Brain pericyte (primary cell): Measurements from ENCODE around the gene FOXF2.
A peak's percentile ranks its signal among the peaks of the same experiment; 100 is the strongest.

Source experiments
- DNase-seq: peaks from one replicate; pipeline ENCODE4 v3.0.0-alpha.2; 2012; ENCODE audit warnings: low read depth, low spot score

FOXF2 gene

DNA sequence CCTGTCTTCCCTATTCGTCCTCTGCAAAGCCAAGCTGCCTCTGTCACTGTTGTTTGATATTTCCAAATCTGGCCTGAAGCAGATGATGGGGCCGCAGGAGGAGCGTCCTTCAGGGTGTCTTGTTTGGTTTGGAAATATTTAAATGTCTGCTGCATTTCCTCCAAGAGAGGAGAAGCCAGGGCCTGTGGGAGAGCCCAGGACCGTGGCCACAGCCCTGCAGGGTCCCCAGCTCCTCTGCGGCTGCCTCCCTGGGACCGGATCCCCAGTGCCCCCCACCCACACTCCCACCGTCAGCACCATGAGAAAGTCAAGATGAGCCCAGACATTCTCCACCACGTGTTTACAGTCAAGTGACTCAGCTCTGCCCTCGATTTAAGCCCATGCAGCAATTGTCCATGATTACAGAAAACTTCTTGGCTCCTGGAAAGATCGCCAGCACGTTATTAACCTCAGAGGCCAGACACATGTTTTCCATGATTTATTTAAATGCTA, 18.2 kb downstream of the FOXF2 start:
- DNase-seq: no peak

DNA sequence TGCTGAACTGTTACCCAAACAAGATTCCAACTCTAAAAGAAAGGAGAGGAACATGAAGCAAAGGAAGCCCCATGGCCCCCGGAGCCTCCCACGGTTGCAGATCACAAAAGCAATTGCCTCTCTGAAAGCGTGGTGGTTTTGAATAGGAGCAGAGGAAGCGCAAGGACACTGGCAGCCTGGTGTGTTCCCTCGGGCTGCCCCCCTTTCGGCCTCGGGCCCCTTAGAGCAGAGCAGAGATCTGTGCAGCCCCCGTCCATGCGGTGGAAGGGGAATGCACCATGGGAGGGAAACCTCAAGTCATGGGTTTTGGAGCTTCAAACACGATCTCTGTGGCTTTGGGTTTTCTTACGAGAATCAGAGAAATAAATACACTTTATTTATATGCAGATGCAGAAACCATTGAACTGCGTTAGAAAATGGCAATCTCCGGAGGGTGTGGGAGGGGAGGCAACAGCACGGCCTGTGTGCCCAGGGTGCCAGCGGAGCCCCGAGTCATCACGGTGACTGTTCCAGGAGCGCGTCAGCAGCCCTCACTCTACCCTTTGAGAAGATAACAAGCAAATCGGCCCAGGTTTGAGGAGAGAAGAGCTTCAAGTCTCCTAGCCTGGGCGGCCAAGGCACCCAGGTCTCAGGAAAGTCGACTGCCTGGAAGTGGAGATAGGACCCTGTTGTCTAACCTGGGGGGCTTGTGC, 20.5 kb downstream of the FOXF2 start:
- no peak for DNase-seq

DNA sequence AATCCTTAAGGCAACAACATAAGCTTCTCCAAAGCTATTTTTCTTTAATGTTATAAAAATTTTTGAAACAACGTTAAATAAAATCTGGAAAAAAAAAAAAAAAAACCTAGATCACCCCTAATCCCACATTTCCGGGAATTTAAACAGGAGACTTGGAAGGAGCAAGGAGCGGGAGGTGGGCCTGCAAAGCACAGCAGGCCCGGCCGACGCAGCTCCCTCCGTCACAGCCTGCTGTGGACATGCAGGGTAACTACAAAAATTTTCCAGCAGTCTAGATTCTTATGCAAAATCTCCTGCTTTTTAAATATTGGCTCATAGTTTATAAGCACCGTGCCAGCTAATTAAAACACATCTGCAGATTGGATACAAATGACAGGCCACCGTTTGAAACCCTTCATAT, 23.5 kb downstream of the FOXF2 start:
- DNase-seq: no peak

- DNase-seq: no peak
Observed at GRCh38 chr6:1415416-1416063, 26.2 kb downstream of the FOXF2 start.

DNA sequence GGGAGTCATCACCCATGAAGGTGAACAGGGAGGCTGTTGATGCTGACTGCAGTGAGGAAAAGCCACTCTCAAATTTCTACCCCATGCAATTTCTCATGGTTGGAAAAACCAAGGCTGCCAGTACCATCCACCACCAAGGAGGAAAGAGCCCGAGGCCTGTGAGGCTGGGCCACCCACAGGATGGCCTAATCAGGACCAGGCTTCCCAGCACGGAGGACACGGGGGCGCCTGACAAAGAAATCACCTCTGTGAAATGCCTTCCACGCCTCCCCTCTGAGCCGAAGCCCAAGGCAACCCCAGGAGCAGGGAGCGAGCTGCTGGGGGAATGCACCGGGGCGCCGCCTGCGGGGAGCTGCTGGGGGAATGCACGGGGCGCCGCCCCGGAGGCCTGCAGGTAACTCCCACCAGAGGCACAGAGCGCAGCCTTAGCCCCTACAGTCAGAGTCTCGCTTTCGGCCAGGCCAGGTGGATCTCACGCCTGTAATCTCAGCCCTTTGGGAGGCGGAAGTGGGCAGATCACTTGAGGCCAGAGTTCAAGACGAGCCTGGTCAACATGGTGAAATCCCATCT, 26.9 kb downstream of the FOXF2 start:
- no peak for DNase-seq

DNA sequence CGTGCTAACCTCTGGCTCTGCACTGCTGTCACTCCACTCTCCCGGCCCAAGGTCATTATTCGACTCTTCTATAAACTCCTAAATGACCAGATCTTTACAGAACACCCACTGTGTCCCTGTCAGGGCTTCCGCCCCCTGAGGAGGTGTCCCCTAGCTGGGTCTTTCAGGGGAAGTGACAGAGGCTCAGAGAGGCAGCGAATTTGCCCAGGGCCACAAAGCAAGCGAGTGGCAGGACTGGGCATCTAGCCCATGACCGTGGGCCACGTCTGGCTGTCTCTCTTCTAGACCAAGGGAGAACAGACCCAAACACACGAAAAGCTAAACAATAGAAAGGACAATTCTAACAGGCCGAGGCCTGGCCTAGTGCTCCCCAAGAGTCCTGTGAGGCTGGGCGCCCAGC, 27.4 kb downstream of the FOXF2 start:
- no peak for DNase-seq

DNA sequence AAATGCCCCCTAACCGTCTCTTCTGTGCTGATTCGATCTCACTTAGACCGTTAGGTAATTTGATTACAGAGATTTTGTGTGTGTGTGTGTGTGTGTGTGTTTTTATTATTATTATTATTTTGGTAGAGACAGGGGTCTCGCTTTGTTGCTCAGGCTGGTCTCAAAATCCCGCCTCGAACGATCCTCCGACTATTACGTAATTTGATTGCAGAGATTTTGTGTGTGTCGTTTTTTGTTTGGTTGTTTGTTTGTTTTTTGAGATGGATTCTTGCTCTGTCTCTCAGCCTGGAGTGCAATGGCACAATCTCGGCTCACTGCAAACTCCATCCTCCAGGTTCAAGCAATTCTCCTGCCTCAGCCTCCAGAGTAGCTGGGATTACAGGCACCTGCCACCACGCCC, 28.3 kb downstream of the FOXF2 start:
- DNase-seq: no peak

DNA sequence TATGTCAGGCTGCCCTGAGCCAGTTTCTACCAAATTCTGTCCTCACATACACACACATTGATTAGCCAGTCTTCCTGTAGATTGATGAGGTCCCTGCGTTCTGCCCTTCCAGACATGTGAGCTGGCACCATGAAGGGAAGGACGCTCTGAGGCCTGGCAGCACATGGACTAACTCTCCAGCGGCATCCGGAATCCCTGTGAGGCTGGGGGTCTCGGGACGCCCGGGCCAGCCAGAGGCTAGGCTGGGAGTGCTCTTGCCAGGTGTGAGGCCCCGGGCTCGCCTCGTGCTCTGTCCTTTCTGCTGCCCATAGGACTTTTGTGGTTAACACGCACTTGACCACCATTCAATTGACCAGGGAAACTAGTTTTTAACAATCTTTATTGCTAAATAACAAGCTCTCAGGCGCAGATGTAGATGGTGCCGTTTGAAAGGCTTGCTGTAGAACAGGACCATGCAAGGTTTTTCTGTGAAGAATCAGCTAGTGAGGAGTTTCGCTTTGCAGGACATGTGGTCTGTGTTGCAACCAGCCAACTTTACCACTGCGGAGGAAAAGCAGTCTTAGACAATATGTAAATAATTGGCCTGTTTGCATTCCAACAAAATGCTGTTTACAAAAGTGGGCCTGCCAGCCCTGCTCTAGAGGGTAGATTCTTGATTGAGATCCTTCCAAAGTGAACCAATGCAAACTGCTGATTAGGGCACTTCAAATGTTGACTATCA, 29.3 kb downstream of the FOXF2 start:
- DNase-seq: no peak

DNA sequence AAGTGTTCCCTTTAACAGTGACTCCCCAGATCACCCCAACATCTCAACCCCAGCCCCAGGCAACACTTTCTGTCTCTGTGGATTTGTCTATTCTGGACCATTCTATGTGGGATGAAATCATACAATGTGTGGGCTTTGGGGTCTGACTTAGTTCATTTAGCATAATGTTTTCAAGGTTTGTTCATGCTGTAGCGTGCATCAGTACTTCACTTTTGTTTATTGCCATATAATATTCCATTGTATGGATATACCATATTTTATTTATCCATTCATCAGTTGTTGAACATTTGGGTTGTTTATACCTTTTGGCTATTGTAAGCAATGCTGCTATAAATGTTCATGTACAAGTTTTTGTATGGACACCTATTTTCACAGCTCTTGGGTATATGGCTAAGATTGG, 31.0 kb downstream of the FOXF2 start:
- no peak for DNase-seq

DNA sequence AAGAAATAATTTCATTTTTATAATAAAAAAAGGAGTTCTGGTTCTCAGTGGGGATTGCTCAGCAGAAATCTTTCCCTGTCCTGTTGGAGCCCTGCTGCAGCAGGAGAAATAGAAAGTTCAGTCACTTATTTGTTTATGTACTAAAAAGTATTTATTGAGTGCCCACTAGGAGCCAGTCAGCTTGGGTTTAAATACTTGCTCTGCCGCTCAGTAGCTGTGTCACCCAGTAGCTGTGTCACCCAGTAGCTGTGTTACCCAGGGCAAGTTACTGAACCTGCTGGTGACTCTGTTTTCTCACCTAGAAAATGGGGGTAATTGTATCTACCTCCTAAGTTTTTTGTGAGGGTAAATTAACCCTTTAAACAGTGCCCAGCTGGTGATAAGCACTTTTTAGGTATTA, 32.9 kb downstream of the FOXF2 start:
- no peak for DNase-seq

- DNase-seq: no peak
Observed at GRCh38 chr6:1423578-1423977, 34.2 kb downstream of the FOXF2 start.

DNA sequence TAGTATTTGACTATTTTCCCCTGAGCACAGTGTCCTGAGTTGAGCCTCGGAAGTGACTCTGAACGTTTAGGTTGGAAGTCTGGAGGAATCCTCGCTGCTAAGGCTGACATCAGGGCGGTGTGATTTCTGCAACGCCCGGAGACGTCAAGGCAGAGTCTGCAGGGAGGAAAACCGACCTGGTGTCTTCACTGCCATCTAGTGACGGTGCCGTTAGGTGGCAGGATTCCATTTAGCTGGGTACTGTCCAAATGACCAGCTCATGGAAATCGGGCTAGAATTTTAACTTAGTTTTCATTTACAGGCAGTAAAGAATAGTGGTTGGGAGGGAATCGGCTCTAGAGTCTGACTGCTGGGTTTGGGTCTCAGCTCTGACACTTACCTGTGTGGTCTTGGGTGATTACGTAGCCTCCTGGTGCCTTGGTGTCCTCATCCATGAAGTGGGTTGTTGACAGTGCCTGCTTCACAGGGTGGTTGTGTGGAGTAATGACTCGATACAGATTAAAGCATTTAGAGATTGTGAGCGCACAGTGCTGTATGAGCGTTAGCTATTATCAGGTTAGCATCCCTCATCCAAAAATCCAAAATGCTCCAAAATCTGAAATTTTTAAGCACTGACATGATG, 35.0 kb downstream of the FOXF2 start:
- DNase-seq: no peak

DNA sequence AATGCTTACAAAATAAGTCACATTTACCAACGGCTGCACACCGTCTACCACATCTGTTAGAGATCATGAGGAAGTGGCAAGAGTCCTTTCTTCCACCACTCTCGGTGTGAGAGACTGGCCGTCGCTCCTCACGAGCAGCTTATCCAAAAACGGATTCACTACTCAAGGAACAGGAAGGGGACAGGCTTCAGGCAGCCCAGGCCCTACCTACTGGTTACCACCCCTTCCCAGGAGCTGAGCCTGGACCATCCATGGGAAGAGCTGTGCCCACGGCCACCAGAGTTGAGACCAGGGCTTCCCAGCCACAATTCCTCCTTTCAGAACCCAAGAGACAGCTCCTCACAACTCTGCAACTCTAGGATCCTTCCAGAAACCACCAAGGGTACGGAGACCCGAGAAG, 37.0 kb downstream of the FOXF2 start:
- DNase-seq: no peak

DNA sequence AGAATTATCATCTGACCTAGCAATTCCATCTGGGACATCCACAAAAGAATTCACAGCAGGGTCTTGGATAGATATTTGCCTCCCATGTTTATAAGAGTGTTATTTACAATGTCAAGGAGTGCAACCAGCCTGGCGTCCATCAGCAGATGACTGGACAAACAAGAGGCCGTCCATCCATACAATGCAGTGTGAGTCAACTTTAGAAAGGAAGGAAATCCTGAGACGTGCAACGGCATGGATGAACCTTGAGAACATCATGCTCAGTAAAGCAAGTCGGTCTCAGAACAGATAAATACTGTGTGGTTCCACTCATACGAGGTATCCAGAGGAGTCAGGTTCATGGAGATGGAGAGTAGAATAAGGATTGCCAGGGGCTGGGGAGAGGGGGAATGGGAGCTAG, 46.4 kb downstream of the FOXF2 start:
- DNase-seq: no peak

GRCh38 chr6:1436334-1437306, 47.2 kb downstream of the FOXF2 start:
- peak; percentile 30 for DNase-seq

DNA sequence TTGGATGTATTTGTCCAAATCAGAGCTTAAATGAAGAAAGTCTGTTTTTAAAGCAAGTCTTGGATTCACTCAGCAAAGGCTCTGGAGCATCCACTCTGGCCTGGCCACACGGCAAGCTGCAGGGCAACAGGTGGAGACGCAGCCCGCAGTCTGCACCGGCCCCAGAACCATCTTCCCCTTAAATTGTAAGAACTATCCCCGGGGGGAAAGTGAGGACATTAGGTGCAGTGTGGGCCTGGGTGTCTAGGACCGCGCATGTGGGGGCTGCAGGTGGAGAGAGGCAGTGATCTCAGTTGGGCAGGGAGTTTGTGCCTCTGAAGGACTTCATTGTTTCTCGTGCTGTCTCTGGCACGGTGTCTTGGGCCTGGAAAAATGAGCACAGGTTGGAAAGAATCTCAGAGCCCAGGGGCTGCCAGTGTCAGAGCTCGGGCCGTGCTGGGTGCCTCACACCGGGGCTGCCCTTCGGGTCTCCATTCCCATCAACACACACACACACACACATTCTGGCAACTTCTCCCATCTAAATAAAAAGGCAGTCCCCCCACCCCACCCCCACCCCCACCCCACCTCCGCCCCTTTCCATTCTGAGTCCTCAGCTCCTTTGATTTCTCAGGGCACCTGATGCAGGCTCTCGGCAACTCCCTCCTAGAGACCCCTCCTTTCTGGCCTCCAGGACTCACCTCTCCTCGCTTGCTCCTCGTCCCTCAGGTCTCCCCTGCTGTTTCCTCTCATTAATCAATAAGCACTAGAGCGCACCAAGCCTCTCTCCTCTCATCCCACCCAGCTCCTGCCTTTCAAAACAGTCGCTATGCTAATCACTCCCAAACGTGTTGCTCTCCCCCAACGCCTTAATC, 48.4 kb downstream of the FOXF2 start:
- DNase-seq: no peak

GRCh38 chr6:1438471-1438881, 49.1 kb downstream of the FOXF2 start:
- no peak for DNase-seq

DNA sequence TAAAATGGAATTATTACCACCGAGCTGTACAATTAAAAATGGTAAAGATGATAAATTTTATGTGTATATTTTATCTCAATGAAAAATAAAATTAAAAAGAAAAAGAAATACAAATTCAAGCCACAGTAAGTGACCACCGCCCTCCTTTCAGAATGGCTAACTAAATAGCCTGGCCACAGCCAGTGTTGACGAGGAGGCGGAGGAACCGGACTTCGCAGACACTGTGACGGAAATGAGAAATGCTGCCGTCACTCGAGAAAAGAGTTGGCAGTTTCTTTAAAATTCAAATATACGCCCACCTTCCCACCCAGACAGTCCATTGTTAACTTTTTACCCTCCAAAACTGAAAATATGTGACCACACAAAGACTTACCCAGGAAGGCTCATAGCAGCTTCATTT, 50.0 kb downstream of the FOXF2 start:
- DNase-seq: no peak

- no peak for DNase-seq
Observed at GRCh38 chr6:1442929-1443328, 53.6 kb downstream of the FOXF2 start.
